Kidney capillary endothelial cell (primary cell): ENCODE results near the gene PPP1R9A.

Experiments
- DNase-seq: peaks from one replicate; pipeline ENCODE4 v3.0.0-alpha.2; 2018; ENCODE audit warnings: low spot score

The PPP1R9A gene

DNA sequence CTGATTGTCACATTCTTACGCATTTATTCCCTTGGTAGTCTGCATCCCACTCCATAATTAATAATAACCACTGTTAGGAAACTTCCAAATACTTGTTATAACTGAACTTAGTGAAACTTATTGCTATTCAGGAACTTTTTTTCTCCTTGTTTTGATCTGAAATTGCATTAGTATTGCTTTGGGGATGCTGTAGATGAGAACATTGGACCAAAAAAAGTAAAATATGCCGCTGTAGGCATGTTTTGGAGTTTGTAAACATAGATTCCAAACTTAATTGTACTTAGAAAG lies 1.7 kb downstream of the PPP1R9A start:
- no peak for DNase-seq

- no peak for DNase-seq
Measured at GRCh38 chr7:94912085-94912484, 4.7 kb downstream of the PPP1R9A start.

GRCh38 chr7:94913391-94913790 lies 6.0 kb downstream of the PPP1R9A start:
- no peak for DNase-seq

- no peak for DNase-seq
Measured at GRCh38 chr7:94921911-94922310, 14.5 kb downstream of the PPP1R9A start.

DNA sequence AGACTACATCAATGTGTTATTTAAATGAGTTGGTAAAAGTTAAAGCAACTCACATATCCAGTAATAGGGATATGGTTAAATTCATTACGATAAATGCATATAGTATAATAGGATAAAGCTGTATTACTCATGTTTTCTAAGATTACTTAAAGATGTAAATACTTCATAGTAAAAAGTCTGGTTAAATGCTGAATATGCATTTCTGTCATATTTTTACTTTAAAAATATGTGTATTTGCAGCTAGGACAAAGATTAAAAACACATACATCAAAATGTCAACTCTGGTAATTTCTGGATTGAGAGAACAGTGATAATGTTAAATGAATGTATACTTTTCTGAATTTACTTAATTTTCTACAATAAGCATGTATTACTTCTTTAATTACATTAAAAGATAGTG lies 15.1 kb downstream of the PPP1R9A start:
- DNase-seq, result no peak

DNA sequence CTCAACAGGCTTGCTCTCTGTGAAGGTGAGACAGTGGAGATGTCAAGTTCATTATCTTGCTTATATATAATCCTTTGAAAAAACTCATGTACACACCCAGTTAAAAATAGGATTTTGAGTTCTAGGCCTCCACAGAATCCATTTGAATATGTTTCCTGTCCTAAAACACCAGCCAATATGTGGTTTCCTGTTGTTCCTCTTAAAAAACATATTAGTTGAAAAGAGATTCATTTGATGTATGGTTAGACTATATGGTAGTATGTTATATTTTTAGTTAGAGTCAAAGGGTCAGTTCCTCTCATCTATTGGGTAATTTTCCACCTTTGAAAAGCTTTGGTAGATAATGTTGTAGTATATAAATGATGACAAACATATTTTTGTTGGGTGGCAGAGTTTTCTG lies 16.0 kb downstream of the PPP1R9A start:
- peak; percentile 26 for DNase-seq

DNA sequence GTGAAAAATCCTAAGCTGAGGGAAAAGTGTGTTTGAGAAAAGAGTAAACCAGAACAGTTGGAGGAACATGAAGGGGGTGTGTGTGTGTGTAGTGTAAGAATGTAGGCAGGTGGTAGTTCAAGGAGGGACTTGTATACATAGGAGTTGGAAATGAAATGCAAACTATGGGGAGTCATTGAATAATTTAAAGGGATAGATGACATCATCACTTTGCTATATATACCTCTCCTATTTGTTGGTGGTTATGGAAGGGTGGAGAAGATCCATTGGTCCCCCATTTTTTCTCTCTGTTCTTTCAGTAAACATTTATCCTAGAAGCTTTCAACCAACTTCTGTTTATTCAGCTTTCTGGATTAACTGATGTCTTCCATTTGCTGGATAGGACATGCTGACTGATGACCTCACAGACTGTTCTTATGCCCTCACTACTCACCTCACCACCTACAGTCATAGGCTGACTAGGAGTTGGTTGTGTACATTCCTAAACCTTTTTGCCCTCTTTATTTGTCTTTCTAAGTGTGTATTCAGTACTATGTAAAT lies 20.8 kb downstream of the PPP1R9A start:
- no peak for DNase-seq

GRCh38 chr7:94933256-94933990 lies 26.0 kb downstream of the PPP1R9A start:
- DNase-seq, result no peak

- DNase-seq, result no peak
Measured at GRCh38 chr7:94939395-94939794, 32.0 kb downstream of the PPP1R9A start.

DNA sequence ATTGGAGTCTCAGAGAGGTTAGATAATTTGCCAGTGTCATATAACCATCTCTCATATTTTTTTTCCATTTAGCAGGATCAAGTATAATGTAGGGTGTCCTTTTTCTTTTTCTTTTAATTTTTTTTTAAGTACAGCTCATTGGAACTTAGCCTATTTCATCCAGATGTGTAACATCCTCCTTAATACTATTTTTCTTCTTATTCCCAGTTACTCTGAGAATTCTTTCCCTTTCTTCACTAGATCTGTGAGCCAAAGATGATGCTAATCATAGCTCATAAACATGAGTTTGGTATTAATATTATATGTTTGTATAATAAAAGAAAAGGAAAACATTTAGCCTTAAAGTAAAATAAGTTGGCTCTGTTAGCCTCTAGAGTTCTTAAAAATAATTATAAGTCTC lies 32.8 kb downstream of the PPP1R9A start:
- DNase-seq, result no peak

DNA sequence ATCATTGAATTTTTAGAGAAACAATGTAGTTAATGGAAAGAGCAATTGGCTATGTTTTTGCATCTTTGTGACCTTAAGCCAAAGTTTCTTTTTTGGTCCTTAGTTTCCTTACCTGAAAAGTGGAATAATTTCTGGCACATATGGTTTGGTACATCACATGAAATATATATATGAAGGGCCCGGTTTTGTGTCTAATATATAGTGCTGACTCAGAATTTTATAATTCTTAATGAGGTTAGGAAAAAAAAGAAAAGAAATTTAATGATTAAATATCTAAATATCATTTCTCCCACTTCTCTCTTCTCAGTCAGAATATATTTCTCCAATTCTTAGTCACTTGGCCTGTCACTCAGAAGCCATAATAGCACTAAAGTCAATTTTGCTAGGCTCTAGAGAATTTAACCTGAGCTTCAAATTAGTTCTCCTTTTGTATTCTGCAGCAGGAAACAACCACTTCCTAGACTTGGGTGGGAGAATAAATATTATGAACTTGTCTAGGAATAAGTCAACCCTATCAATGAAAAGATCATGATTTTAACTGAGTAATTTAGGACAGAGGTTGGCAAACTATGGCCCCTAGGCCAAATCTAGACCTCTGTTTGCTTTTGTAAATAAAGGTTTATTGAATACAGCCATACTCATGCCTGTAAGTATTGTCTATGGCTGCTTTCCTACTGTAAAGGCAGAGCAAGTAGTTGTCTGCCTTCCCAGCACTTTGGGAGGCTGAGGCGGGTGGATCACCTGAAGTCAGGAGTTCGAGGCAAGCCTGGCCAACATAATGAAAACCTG lies 34.6 kb downstream of the PPP1R9A start:
- no peak for DNase-seq

DNA sequence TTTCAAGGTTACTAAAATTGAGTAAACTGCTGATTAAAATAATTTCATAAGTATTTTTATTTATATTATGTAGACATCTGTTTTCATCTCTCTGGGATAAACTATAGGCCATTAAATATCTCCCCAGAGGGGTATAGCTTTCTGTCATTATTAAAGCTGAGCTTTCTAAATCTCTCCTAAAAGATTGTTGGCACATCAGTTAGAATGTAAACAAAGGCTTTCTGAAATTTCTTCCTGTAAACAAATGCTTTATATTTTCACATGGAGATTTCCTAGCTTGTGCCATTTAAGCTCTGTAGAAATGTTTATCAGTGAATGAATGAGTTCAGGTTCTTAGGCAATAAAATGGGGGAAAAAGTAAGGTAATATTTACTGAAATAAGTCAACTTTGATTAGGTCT lies 35.7 kb downstream of the PPP1R9A start:
- DNase-seq, result no peak

GRCh38 chr7:94949532-94949931 lies 42.1 kb downstream of the PPP1R9A start:
- DNase-seq, result no peak

DNA sequence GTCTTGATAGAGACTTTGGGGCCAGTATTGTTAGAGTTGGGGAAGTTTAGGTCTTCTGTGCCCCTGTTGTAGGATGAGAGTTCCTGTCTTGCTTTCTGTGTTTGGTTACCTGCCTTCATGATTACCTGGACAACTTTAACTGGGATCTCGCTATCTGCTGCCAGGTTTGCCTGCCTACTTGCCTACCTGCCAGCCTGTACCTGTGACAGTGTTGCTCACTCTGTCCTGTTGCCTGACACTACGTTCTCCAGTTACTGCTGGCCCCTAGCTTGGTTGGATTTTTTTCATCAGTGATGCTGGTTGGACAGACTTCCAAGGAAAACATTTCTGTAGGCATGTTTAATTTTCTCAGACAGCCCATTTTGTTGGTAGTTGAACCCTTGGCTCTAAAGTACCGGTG lies 48.4 kb downstream of the PPP1R9A start:
- DNase-seq, result no peak

GRCh38 chr7:94957061-94957460 lies 49.7 kb downstream of the PPP1R9A start:
- DNase-seq, result no peak

GRCh38 chr7:94962661-94963060 lies 55.3 kb downstream of the PPP1R9A start:
- no peak for DNase-seq

DNA sequence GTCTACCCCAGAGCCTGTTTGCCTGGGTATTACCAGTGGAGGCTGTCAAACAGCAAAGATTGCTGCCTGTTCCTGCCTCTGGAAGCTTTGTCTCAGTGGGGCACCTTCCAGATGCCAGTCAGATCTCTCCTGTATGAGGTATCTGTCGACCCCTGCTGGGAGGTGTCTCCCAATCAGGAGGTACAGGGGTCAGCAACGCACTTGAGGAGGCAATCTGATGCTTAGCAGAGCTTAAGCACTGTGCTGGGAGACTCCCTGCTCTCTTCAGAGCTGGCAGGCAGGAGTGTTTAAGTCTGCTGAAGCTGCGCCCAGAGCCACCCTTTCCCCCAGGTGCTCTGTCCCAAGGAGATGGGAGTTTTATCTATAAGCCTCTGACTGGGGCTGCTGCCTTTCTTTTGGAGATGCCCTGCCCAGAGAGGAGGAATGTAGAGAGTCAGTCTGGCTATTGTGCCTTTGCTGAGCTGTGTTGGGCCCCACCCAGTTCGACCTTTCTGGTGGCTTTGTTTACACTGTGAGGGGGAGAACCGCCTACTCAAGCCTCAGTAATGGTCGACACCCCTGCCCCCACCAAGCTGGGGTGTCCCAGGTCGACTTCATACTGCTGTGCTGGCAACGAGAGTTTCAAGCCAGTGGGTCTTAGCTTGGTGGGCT lies 62.2 kb downstream of the PPP1R9A start:
- no peak for DNase-seq

GRCh38 chr7:94970085-94970576 lies 62.7 kb downstream of the PPP1R9A start:
- no peak for DNase-seq

- no peak for DNase-seq
Measured at GRCh38 chr7:94971051-94971867, 63.9 kb downstream of the PPP1R9A start.

- no peak for DNase-seq
Measured at GRCh38 chr7:94972296-94972695, 64.9 kb downstream of the PPP1R9A start.

GRCh38 chr7:94973844-94974243 lies 66.5 kb downstream of the PPP1R9A start:
- DNase-seq, result no peak

DNA sequence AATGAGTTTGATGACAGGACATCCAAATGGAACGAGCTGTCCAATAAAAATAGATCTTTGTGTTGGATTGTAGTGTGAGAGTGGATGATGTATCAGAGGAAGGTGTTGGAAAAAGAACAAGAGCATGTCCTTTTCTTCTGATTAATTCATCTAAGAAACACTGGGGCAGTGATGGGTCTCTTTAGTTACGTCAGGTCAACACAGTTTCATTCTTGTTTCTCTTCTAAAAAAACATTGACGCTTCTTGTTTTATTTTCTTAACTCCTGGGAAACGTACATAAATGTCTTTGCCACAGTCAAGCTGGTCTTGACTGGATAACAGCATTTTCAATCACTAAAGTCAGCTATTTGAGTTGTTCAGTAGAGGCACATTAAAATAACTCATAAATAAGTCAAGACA lies 67.0 kb downstream of the PPP1R9A start:
- DNase-seq, result no peak
